ENCODE results near the gene CFAP74.
"Not testable (repeated sequence)": the region's sequence is repeated elsewhere in the genome, so short reads cannot be mapped to it uniquely, and the experiment has no call there.

CFAP74 gene

DNA sequence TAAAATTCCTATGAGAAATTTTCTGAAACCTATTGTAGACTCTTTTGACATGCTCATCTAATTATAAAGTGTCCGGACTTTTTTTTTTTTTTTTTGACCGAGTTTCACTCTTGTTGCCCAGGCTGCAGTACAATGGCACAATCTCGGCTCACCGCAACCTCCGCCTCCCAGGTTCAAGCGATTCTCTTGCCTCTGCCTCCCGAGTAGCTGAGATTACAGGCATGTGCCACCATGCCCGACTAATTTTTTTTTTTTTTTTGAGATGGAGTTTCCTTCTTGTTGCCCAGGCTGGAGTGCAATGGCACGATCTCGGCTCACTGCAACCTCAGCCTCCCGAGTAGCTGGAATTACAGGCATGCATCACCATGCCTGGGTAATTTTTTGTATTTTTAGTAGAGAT is 119.7 kb downstream of the CFAP74 start:
- WGBS, 2 donors (ENCODE audit: extremely low coverage in 2 of 2, insufficient read length in 2 of 2, insufficient replicate concordance in 1 of 2), result no CpG with 5 or more reads among the region's 11 CpGs
- not testable (repeated sequence) for H3K4me1 ChIP-seq (ENCODE audit: control insufficient read depth in 2 of 2, insufficient read depth in 1 of 2, low read depth in 1 of 2, low read length in 2 of 2)

DNA sequence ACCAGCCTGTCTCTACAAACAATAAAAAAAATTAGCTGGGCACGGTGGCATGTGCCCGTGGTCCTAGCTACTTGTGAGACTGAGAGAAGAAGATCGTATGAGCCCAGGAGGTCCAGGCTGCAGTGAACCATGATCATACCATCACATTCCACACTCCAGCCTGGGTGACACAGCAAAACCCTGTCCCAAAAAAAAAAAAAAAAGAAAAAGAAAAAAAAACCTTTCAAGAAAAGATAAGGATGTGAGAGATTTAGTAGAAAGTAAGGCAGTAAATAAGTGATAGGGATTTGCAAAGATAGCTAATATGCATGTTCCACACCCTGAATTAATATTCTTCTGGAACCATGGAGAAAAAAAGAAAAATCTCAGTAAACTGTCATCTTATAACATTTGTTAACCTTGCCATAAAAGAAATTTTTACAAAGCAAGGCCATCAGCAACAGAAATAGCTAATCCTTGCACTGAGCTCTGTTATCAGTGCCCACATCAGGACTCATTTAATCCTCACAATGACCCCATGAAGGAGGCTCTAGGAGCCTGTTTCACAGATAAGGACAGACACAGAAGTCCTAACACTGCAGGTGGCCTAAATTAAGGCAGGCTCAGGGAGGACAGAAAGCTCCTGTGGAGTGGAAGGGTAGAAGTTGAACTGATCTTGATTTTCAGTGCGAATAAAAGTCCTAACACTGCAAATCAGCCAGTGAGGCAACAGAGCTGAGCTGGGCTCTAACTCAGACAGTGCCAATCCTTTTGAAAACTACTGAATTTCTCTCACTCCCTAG is 120.3 kb downstream of the CFAP74 start:
- WGBS, 2 donors (ENCODE audit: extremely low coverage in 2 of 2, insufficient read length in 2 of 2, insufficient replicate concordance in 1 of 2), result no CpG with 5 or more reads among the region's 4 CpGs
- H3K27me3 ChIP-seq (ENCODE audit: control insufficient read depth in 3 of 3, insufficient read depth in 3 of 3, low read depth in 1 of 3, low read length in 3 of 3), result no peaks in the 10 kb centered on the region
- H4K8ac ChIP-seq (ENCODE audit: low read depth, low read length), result no peak overlapping the region
- H3K36me3 ChIP-seq (replicated peaks in 1 of 2; ENCODE audit: control insufficient read depth in 2 of 2, insufficient read depth in 2 of 2, low read length in 2 of 2), result peaks cover 5 to 72% of the 10 kb centered on the region in 2 donors
- no peak overlapping the region for H3K27ac ChIP-seq (replicated peaks; ENCODE audit: low read length)
- peaks cover 0 to 43% of the 10 kb centered on the region in 2 donors for H3K9me3 ChIP-seq (replicated peaks in 1 of 2; ENCODE audit: control insufficient read depth in 2 of 2, insufficient read depth in 1 of 2, low read depth in 1 of 2, low read length in 2 of 2)
- no peak overlapping the region for H2AFZ ChIP-seq (ENCODE audit: low read length)
- no peak overlapping the region for H2BK120ac ChIP-seq (ENCODE audit: low read depth, low read length)
- peaks cover 0 to 5% of the 10 kb centered on the region in 2 donors for H3K4me1 ChIP-seq (ENCODE audit: control insufficient read depth in 2 of 2, insufficient read depth in 1 of 2, low read depth in 1 of 2, low read length in 2 of 2)
- no peak overlapping the region for H3K18ac ChIP-seq (ENCODE audit: low read length)
- H3K79me1 ChIP-seq (ENCODE audit: low read depth, low read length), result no peaks in the 10 kb centered on the region
- H3K9ac ChIP-seq (ENCODE audit: low read depth, low read length, poor library complexity), result no peak overlapping the region
- H3K4ac ChIP-seq (ENCODE audit: low read length), result no peak overlapping the region
- H3K4me3 ChIP-seq (ENCODE audit: low read length in 2 of 2), result no peak overlapping the region
- no peak overlapping the region for H2BK15ac ChIP-seq (ENCODE audit: low read length)
- no peak overlapping the region for H2AK5ac ChIP-seq (ENCODE audit: low read depth, low read length)
- H3K23ac ChIP-seq (ENCODE audit: low read depth, low read length, poor library complexity), result no peak overlapping the region
- no peak overlapping the region for H3K14ac ChIP-seq (ENCODE audit: low read length)
- H3K4me2 ChIP-seq (ENCODE audit: insufficient read depth, low read length, poor library complexity, severe bottlenecking), result no peak overlapping the region
- no peak overlapping the region for H2BK5ac ChIP-seq (ENCODE audit: low read length)
- DNase-seq (ENCODE audit: low spot score), result no peak
- no peak overlapping the region for H2BK12ac ChIP-seq (ENCODE audit: low read length)
- H4K91ac ChIP-seq (ENCODE audit: low read depth, low read length, poor library complexity), result no peak overlapping the region

More for the DNA sequence above, 119.7 kb downstream of the CFAP74 start:
- Histone ChIP-seq H3K36me3 (replicated peaks in 1 of 2; ENCODE audit: control insufficient read depth in 2 of 2, insufficient read depth in 2 of 2, low read length in 2 of 2) (peaks cover 5 to 71% of the 10 kb centered on the region in 2 donors), H3K9me3 (replicated peaks in 1 of 2; ENCODE audit: control insufficient read depth in 2 of 2, insufficient read depth in 1 of 2, low read depth in 1 of 2, low read length in 2 of 2) (peaks cover 0 to 43% of the 10 kb centered on the region in 2 donors)
- H4K91ac ChIP-seq (ENCODE audit: low read depth, low read length, poor library complexity); H3K27me3 ChIP-seq (ENCODE audit: control insufficient read depth in 3 of 3, insufficient read depth in 3 of 3, low read depth in 1 of 3, low read length in 3 of 3); H3K4me3 ChIP-seq (ENCODE audit: low read length in 2 of 2); H3K4me2 ChIP-seq (ENCODE audit: insufficient read depth, low read length, poor library complexity, severe bottlenecking); H2BK12ac ChIP-seq (ENCODE audit: low read length); H2AFZ ChIP-seq (ENCODE audit: low read length); H3K27ac ChIP-seq (replicated peaks; ENCODE audit: low read length); H3K79me1 ChIP-seq (ENCODE audit: low read depth, low read length); H3K4ac ChIP-seq (ENCODE audit: low read length); H2AK5ac ChIP-seq (ENCODE audit: low read depth, low read length); H2BK120ac ChIP-seq (ENCODE audit: low read depth, low read length); H2BK15ac ChIP-seq (ENCODE audit: low read length); H3K9ac ChIP-seq (ENCODE audit: low read depth, low read length, poor library complexity); H3K23ac ChIP-seq (ENCODE audit: low read depth, low read length, poor library complexity); H3K14ac ChIP-seq (ENCODE audit: low read length); H2BK5ac ChIP-seq (ENCODE audit: low read length); DNase-seq (ENCODE audit: low spot score); H4K8ac ChIP-seq (ENCODE audit: low read depth, low read length); H3K18ac ChIP-seq (ENCODE audit: low read length): not testable (repeated sequence)

DNA sequence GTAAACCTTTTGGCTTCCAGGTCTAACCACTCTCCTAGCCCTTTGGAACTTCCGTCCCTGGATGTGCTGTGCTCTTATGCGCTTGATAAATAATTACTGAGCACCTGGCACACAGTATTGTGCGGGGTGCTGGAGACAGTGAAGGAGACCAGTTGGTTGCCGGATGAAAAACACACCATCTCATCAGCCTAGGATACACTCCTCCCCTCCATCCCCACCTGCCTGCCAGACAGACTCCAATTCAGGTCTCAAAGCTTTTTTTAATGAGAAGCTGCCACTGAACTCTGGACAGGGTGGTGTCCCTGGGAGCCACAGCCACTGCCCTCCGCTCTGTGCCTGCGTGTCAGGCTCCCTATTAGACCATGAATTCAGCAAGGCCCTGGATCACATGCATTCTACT is 121.9 kb downstream of the CFAP74 start:
- H3K79me1 ChIP-seq (ENCODE audit: low read depth, low read length), result no peaks in the 10 kb centered on the region
- no peak overlapping the region for H2BK5ac ChIP-seq (ENCODE audit: low read length)
- no peak overlapping the region for H3K4me2 ChIP-seq (ENCODE audit: insufficient read depth, low read length, poor library complexity, severe bottlenecking)
- H2BK120ac ChIP-seq (ENCODE audit: low read depth, low read length), result no peak overlapping the region
- H3K27ac ChIP-seq (replicated peaks; ENCODE audit: low read length), result no peak overlapping the region
- H4K91ac ChIP-seq (ENCODE audit: low read depth, low read length, poor library complexity), result no peak overlapping the region
- H3K9me3 ChIP-seq (replicated peaks in 1 of 2; ENCODE audit: control insufficient read depth in 2 of 2, insufficient read depth in 1 of 2, low read depth in 1 of 2, low read length in 2 of 2), result peaks cover 0 to 31% of the 10 kb centered on the region in 2 donors
- H3K14ac ChIP-seq (ENCODE audit: low read length), result no peak overlapping the region
- no peak overlapping the region for H3K9ac ChIP-seq (ENCODE audit: low read depth, low read length, poor library complexity)
- peaks cover 0 to 4% of the 10 kb centered on the region in 2 donors for H3K4me1 ChIP-seq (ENCODE audit: control insufficient read depth in 2 of 2, insufficient read depth in 1 of 2, low read depth in 1 of 2, low read length in 2 of 2)
- no peak overlapping the region for H2AK5ac ChIP-seq (ENCODE audit: low read depth, low read length)
- no peak overlapping the region for H3K18ac ChIP-seq (ENCODE audit: low read length)
- DNase-seq (ENCODE audit: low spot score), result no peak
- no peak overlapping the region for H3K4ac ChIP-seq (ENCODE audit: low read length)
- no peak overlapping the region for H2BK12ac ChIP-seq (ENCODE audit: low read length)
- H4K8ac ChIP-seq (ENCODE audit: low read depth, low read length), result no peak overlapping the region
- H3K4me3 ChIP-seq (ENCODE audit: low read length in 2 of 2), result no peak overlapping the region
- H2BK15ac ChIP-seq (ENCODE audit: low read length), result no peak overlapping the region
- no peak overlapping the region for H2AFZ ChIP-seq (ENCODE audit: low read length)
- H3K36me3 ChIP-seq (replicated peaks in 1 of 2; ENCODE audit: control insufficient read depth in 2 of 2, insufficient read depth in 2 of 2, low read length in 2 of 2), result peaks cover 5 to 79% of the 10 kb centered on the region in 2 donors
- WGBS, 2 donors (ENCODE audit: extremely low coverage in 2 of 2, insufficient read length in 2 of 2, insufficient replicate concordance in 1 of 2), result no CpG with 5 or more reads among the region's 6 CpGs
- H3K23ac ChIP-seq (ENCODE audit: low read depth, low read length, poor library complexity), result no peak overlapping the region
- H3K27me3 ChIP-seq (ENCODE audit: control insufficient read depth in 3 of 3, insufficient read depth in 3 of 3, low read depth in 1 of 3, low read length in 3 of 3), result no peaks in the 10 kb centered on the region

DNA sequence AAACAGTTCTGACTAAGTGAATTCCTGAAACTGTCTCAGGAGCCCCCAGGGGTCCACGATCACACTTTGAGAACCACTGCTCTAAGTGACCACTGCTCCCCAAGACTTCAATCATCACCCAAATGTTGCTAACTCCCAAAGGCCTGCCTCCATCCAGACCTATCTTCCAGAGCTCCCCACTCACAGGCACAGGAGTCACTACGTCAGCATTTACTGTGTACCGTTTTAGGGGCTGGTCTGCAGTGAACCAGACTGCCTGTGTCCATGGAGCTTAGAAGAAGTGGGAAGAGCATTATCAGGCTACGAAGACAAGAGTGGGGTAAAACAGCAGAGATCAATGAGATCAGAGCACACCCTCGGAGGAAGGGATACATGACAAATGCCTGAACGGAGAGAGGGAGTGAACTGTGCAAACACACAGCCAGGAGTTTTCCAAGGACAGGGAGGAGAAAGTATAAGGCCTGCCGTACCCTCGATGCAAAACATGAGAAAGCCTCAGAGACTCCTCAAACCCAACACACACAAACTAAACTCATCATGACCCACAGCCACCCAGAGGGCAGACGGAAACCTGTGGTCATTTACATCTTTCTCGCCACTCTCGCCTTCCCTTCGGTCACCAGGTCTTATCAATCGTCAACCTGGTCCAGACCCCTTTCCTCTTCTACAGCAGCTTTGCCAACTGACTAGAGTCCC is 122.8 kb downstream of the CFAP74 start:
- DNase-seq (ENCODE audit: low spot score), result no peak
- no peak overlapping the region for H2AK5ac ChIP-seq (ENCODE audit: low read depth, low read length)
- no peak overlapping the region for H2BK12ac ChIP-seq (ENCODE audit: low read length)
- WGBS, 2 donors (ENCODE audit: extremely low coverage in 2 of 2, insufficient read length in 2 of 2, insufficient replicate concordance in 1 of 2), result no CpG with 5 or more reads among the region's 13 CpGs
- H3K23ac ChIP-seq (ENCODE audit: low read depth, low read length, poor library complexity), result no peak overlapping the region
- H2BK15ac ChIP-seq (ENCODE audit: low read length), result no peak overlapping the region
- no peak overlapping the region for H3K27ac ChIP-seq (replicated peaks; ENCODE audit: low read length)
- no peak overlapping the region for H2BK120ac ChIP-seq (ENCODE audit: low read depth, low read length)
- H3K79me1 ChIP-seq (ENCODE audit: low read depth, low read length), result no peaks in the 10 kb centered on the region
- peaks cover 13 to 83% of the 10 kb centered on the region in 2 donors for H3K36me3 ChIP-seq (replicated peaks in 1 of 2; ENCODE audit: control insufficient read depth in 2 of 2, insufficient read depth in 2 of 2, low read length in 2 of 2)
- H3K4me3 ChIP-seq (ENCODE audit: low read length in 2 of 2), result no peak overlapping the region
- no peak overlapping the region for H3K14ac ChIP-seq (ENCODE audit: low read length)
- H3K27me3 ChIP-seq (ENCODE audit: control insufficient read depth in 3 of 3, insufficient read depth in 3 of 3, low read depth in 1 of 3, low read length in 3 of 3), result no peaks in the 10 kb centered on the region
- H3K18ac ChIP-seq (ENCODE audit: low read length), result no peak overlapping the region
- H4K8ac ChIP-seq (ENCODE audit: low read depth, low read length), result no peak overlapping the region
- no peak overlapping the region for H2AFZ ChIP-seq (ENCODE audit: low read length)
- no peak overlapping the region for H3K4ac ChIP-seq (ENCODE audit: low read length)
- H3K9ac ChIP-seq (ENCODE audit: low read depth, low read length, poor library complexity), result no peak overlapping the region
- H2BK5ac ChIP-seq (ENCODE audit: low read length), result no peak overlapping the region
- no peak overlapping the region for H4K91ac ChIP-seq (ENCODE audit: low read depth, low read length, poor library complexity)
- peaks cover 0 to 34% of the 10 kb centered on the region in 2 donors for H3K9me3 ChIP-seq (replicated peaks in 1 of 2; ENCODE audit: control insufficient read depth in 2 of 2, insufficient read depth in 1 of 2, low read depth in 1 of 2, low read length in 2 of 2)
- H3K4me2 ChIP-seq (ENCODE audit: insufficient read depth, low read length, poor library complexity, severe bottlenecking), result no peak overlapping the region
- peaks cover 0 to 4% of the 10 kb centered on the region in 2 donors for H3K4me1 ChIP-seq (ENCODE audit: control insufficient read depth in 2 of 2, insufficient read depth in 1 of 2, low read depth in 1 of 2, low read length in 2 of 2)

Measured in neuronal stem cell (in vitro differentiated cells).